Mucosa of rectum (tissue), 2 donors: Measurements from ENCODE around the gene GIT2.
"Not testable (repeated sequence)": the region's sequence is repeated elsewhere in the genome, so short reads cannot be mapped to it uniquely, and the experiment has no call there.

Experiments used
- H3K27ac ChIP-seq, 2 donors: one replicate each; pipeline ENCODE4 v1.7.0; 2013; ENCODE audit warnings: inconsistent platforms in 2 of 2, low read depth in 2 of 2, low read length in 2 of 2
- H3K27me3 ChIP-seq, 2 donors: one replicate each; pipeline ENCODE4 v1.7.0; 2013; ENCODE audit warnings: low read length in 2 of 2; ENCODE audit not compliant: control insufficient read depth in 2 of 2, insufficient read depth in 2 of 2
- H3K36me3 ChIP-seq, 2 donors: one replicate each; pipeline ENCODE4 v1.7.0; 2013; ENCODE audit warnings: low read length in 2 of 2; ENCODE audit not compliant: control insufficient read depth in 2 of 2, insufficient read depth in 2 of 2
- H3K4me1 ChIP-seq, 2 donors: one replicate each; pipeline ENCODE4 v1.7.0; 2013; ENCODE audit warnings: low read length in 2 of 2, mild to moderate bottlenecking in 1 of 2; ENCODE audit not compliant: control insufficient read depth in 2 of 2, insufficient read depth in 2 of 2
- H3K4me3 ChIP-seq, 2 donors: one replicate each; pipeline ENCODE4 v1.7.0; 2013; ENCODE audit warnings: low read length in 2 of 2
- H3K9ac ChIP-seq, 2 donors: one replicate each; pipeline ENCODE4 v1.7.0; 2013; ENCODE audit warnings: low read length in 2 of 2, low read depth in 1 of 2, mild to moderate bottlenecking in 1 of 2
- H3K9me3 ChIP-seq, 2 donors: one replicate each; pipeline ENCODE4 v1.7.0; 2013; ENCODE audit warnings: low read length in 2 of 2; ENCODE audit not compliant: control insufficient read depth in 2 of 2
- donor health status: healthy.
- donor health status: Normal muscosa, but diverticular disease.

GIT2 gene

DNA sequence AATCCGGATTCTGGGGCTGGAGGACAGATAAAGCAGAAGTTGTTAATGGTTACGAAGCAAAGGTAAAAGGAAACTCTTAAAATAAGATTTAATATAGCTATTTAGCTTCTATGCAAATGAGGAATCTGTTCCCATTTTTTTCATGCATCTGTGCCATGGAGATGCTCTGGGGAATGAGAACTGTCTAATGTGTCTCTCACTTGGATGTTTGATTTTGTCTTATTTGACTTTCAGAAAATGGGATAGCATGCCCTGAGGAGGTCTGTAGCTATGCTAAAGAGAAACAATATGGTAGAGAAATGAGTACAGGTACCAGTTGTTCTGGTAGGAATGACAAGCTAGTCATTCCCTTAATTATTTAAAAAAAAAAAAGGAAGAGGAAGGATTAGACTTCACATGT is 27.9 kb upstream of the GIT2 start:
- H3K27me3 ChIP-seq: no peaks in the 10 kb centered on the region
- H3K27ac ChIP-seq: no peak overlapping the region
- H3K4me3 ChIP-seq: no peak overlapping the region
- H3K36me3 ChIP-seq: peaks cover 62% of the 10 kb centered on the region in 2 donors
- no peaks in the 10 kb centered on the region for H3K4me1 ChIP-seq
- H3K9me3 ChIP-seq: no peaks in the 10 kb centered on the region
- H3K9ac ChIP-seq: no peak overlapping the region

DNA sequence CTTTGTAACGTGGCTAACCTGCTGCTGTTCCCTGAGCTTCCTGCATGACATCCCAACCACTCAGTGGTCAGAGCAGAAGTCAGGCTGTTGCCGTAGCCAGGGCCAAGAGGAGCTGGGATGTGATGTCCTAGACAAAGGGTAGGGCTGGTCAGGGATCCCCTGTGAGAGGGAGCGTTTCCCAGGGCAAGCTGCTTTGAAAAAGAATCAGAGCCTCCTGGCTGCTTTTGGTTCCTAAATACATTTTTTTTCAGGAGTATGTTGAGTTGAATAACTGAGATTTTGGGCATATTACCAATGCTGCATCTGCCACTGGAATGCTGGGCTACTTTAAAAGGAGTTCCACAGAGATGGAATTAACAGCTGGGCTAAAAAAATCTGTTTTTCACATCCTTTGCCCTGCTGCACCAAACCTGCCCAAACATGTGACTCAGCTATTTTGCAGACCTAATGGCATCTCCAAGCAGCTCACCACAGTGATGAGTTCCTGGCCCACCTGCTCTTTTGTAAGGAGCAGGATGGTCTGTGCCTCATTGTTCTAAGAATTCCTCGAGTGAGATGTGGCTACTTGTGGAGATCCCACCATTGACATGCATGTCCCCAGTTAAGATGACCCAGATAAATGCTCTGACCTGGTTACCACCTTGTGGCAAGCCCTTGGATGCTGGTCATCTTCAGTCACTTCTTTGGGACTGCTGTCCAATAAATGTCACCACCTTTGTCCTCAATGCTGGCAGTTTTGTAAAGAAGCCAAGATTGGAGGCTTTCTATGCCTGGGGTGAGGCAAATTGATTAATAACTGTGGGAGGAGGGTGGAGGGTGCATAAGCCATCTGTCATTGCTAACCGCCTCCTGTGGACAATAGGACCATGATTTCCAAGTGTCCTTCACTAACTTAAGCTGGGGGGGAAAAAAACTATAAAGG is 27.2 kb upstream of the GIT2 start:
- Histone ChIP-seq H3K27ac (no peak overlapping the region), H3K9ac (no peak overlapping the region), H3K9me3 (no peaks in the 10 kb centered on the region), H3K27me3 (no peaks in the 10 kb centered on the region), H3K4me1 (no peaks in the 10 kb centered on the region), H3K36me3 (peaks cover 65 to 66% of the 10 kb centered on the region in 2 donors), H3K4me3 (no peak overlapping the region)

DNA sequence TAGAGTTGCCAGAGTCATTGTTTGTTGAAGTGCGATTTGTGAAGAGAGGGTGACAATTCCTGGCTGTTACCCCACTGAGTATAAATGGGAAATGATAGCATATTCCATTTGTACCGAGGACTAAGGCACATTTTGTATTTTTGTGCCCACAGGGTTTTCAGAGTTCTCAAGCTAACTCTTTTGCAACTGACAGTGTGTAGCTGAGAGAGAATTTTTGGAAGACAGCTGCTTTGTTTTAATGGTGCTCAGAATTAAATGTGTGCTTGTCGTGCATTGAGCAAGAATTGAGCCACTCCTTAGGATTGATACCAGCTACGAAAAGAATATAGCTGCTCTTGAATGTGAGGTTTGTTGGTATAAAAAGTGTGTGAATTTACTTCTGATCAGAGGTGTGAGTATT is 24.8 kb upstream of the GIT2 start:
- no peak overlapping the region for H3K4me3 ChIP-seq
- no peaks in the 10 kb centered on the region for H3K4me1 ChIP-seq
- H3K9ac ChIP-seq: no peak overlapping the region
- H3K36me3 ChIP-seq: peaks cover 55 to 69% of the 10 kb centered on the region in 2 donors
- H3K27ac ChIP-seq: no peak overlapping the region
- H3K27me3 ChIP-seq: no peaks in the 10 kb centered on the region
- no peaks in the 10 kb centered on the region for H3K9me3 ChIP-seq

DNA sequence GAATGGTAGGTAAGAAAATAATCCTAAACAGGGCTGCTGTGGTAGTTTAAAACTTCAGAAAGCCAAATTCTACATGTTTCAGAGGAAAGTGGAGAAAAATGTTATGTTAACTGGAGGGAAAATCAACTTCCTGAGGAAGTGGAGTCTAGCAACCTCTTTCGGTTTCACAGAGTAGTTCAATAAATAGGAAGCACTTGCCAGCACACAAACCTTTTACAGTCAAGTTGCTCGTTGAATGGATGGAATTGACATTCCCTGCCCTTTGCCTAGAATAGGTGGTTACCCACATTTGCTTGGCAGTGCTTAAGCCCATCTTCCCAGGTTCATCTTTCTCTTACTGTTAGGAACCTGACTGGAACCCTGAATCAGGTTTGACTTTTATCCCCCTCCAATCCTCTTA is 19.0 kb upstream of the GIT2 start:
- peak overlapping the region in 1 of 2 donors; percentile 49 for H3K27ac ChIP-seq
- H3K9ac ChIP-seq: no peak overlapping the region
- peaks cover 35 to 53% of the 10 kb centered on the region in 2 donors for H3K36me3 ChIP-seq
- no peaks in the 10 kb centered on the region for H3K9me3 ChIP-seq
- no peaks in the 10 kb centered on the region for H3K27me3 ChIP-seq
- peaks cover 2 to 5% of the 10 kb centered on the region in 2 donors for H3K4me1 ChIP-seq
- H3K4me3 ChIP-seq: no peak overlapping the region

DNA sequence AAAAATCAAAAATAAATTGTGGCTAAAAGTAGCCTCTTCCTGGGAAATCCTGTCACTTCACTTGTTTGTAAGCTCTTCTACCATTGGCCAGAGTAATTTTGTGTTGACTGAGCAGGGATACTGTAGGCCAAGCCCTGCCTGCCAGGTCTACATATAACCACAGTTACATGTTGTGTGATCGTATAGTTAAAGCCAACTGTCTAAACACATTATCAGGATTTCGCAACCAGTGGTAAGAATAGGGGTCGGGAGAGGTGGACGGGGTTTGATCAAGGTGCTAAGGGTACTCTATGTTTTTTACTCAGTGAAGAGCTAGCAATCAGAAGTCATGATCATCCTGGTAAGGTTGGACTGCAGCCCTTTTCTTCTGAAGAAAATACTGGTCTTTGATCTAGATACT is 16.5 kb upstream of the GIT2 start:
- Histone ChIP-seq H3K9me3 (no peaks in the 10 kb centered on the region), H3K27me3 (no peaks in the 10 kb centered on the region), H3K4me3 (no peak overlapping the region), H3K36me3 (peaks cover 11 to 30% of the 10 kb centered on the region in 2 donors), H3K27ac (peak overlapping the region in 1 of 2 donors; percentile 19), H3K9ac (no peak overlapping the region), H3K4me1 (peaks cover 2 to 5% of the 10 kb centered on the region in 2 donors)

DNA sequence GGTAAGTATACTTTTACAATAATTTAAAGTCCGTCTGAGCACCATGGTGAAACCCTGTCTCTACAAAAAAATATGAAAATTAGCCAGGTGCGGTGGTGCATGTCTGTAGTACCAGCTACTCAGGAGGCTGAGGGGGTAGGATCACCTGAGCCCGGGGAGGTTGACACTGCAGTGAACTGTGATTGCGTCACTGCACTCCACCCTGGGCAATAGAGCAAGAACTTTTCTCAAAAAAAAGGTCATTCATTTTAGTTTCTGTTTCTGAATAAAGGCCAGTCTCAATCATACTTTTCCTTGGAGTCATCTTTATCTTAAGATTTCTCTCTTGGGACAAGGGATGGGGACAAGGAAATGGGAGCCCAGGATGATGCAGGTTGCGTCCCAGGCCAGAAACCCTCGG is 16.0 kb upstream of the GIT2 start:
- peaks cover 11 to 27% of the 10 kb centered on the region in 2 donors for H3K36me3 ChIP-seq
- no peak overlapping the region for H3K4me3 ChIP-seq
- no peaks in the 10 kb centered on the region for H3K9me3 ChIP-seq
- no peaks in the 10 kb centered on the region for H3K27me3 ChIP-seq
- H3K27ac ChIP-seq: peak overlapping the region in 1 of 2 donors; percentile 34
- peaks cover 2 to 5% of the 10 kb centered on the region in 2 donors for H3K4me1 ChIP-seq
- no peak overlapping the region for H3K9ac ChIP-seq

DNA sequence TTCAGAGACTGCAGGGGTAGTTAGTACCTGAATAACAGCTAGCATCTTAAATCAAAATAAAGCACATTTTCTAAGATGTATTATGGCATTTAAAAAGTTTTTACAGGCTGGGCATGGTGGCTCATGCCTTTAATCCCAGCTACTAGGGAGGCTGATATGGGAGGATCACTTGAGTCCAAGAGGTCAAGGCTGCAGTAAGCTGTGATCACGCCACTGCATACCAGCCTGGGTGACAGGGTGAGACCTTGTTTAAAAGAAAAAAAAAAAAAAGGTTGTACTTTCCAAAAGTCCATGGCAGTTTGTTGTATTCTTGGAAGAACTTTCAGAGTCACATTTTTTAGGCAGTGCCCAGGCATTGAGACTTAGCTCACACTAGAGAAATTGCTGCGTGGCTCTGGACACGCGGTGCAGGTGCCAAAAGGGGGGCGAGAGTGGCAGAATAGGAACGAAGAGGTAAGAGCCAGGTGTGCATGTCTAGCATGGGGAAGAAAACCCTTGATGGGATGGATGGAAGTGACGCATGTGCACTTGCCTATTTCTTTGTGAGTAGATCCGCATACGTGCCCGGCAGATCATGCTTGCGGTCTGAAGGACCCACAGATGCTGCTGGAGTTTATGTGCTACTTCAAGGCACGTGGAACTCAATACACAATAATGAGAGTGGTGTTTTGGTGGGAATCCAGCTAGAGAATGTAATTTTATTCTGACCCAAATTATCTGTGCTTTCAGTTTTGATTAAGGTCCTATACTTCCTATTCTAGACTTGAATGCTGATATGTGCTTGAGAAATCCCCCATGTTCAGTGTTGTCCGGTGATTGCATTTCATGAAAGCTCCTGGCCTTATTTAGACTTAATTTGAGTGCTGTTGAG is 14.9 kb upstream of the GIT2 start:
- Histone ChIP-seq H3K27me3 (no peaks in the 10 kb centered on the region), H3K9ac (no peak overlapping the region), H3K4me3 (peak overlapping the region in 1 of 2 donors; percentile 34), H3K27ac (peak overlapping the region; percentile 15 to 34), H3K36me3 (peaks cover 11 to 20% of the 10 kb centered on the region in 2 donors), H3K4me1 (peaks cover 2 to 5% of the 10 kb centered on the region in 2 donors), H3K9me3 (no peaks in the 10 kb centered on the region)

DNA sequence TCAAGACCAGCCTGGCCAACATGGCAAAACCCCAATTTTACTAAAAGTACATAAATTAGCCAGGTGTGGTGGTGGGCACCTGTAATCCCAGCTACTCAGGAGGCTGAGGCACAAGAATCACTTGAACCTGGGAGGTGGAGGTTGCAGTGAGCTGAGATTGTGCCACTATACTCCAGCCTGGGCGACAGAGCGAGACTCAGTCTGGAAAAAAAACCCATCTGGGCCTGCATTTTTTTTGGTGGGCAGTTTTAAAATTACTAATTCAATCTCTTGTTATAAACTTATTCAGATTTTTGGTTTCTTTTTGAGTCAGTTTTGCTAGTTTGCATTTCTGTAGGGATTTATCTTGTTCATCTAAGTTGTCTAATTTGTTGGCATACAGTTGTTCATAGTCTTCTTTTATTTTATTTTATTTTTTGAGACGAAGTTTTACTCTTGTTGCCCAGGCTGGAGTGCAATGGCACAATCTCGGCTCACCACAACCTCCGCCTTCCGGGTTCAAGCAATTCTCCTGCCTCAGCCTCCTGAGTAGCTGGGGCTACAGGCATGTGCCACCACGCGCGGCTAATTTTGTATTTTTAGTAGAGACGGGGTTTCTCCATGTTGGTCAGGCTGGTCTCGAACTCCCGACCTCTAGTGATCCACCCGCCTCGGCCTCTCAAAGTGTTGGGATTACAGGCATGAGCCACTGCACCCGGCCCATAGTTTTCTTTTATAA is 12.7 kb upstream of the GIT2 start:
- H3K36me3 ChIP-seq: peaks cover 6 to 13% of the 10 kb centered on the region in 2 donors
- not testable (repeated sequence) for H3K9ac ChIP-seq, H3K27me3 ChIP-seq, H3K4me3 ChIP-seq, H3K27ac ChIP-seq, H3K9me3 ChIP-seq
- H3K4me1 ChIP-seq: peaks cover 2 to 10% of the 10 kb centered on the region in 2 donors

DNA sequence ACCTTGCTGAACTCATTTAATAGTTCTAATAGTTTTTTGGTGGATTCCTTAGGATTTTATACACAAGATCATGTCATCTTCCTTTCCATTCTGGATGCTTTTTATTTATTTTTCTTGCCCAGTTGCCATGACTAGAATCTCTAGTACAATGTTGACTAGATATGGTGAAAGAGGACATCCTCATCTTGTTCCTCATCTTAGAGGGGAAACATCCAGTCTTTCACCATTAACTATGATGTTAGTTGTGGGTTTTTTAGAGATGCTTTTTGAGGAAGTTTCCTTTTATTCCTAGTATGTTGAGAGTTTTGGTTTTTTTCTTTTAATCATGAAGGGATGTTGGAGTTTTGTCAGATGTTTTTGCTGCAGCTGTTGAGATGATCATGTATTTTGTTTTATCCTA is 11.7 kb upstream of the GIT2 start:
- Histone ChIP-seq H3K27ac (no peak overlapping the region), H3K9me3 (no peaks in the 10 kb centered on the region), H3K27me3 (no peaks in the 10 kb centered on the region), H3K9ac (no peak overlapping the region), H3K36me3 (peaks cover 0 to 6% of the 10 kb centered on the region in 2 donors), H3K4me3 (no peak overlapping the region), H3K4me1 (peaks cover 7 to 16% of the 10 kb centered on the region in 2 donors)
